K562 (cell line): ENCODE data around the gene CDCA5. TPM values are rescaled to one million over a fixed set of nuclear protein-coding genes. Genes with fewer than 3 reads are reported as not detected.

Experiments
- CEBPB ChIP-seq: fragments of 450-650 bp; IDR thresholded peaks from 2 replicates; pipeline ENCODE4 v1.6.1; 2016; ENCODE audit warnings: missing genetic modification characterization, missing compliant biosample characterization
- DEAF1 ChIP-seq: fragments of 450-650 bp; formaldehyde crosslinking; IDR thresholded peaks from 2 replicates; pipeline ENCODE4 v1.4.0; 2020; ENCODE audit warnings: mild to moderate bottlenecking, moderate library complexity
- E2F1 ChIP-seq: sonication (generic); formaldehyde crosslinking; IDR thresholded peaks from 2 replicates; pipeline ENCODE4 v1.8.1; 2023; ENCODE audit warnings: mild to moderate bottlenecking, missing genetic modification reagents, moderate library complexity
- JUND ChIP-seq, 2 experiments: IDR thresholded peaks; 2 replicates in 1 of 2; 3 replicates in 1 of 2; pipeline ENCODE4 v1.6.1; 2011; ENCODE audit warnings: borderline replicate concordance in 2 of 2, low read depth in 2 of 2, low read length in 2 of 2, improper control_type of control experiment in 1 of 2, missing biosample characterization in 1 of 2, missing genetic modification characterization in 1 of 2, missing genetic modification reagents in 1 of 2
- KLF16 ChIP-seq: IDR thresholded peaks from 2 replicates; pipeline ENCODE4 v1.6.1; 2016; ENCODE audit warnings: antibody characterized with exemption
- NR0B1 ChIP-seq: fragments of 450-650 bp; IDR thresholded peaks from one replicate; pipeline ENCODE4 v1.6.1; 2018; ENCODE audit warnings: mild to moderate bottlenecking, moderate library complexity; ENCODE audit not compliant: partially characterized antibody
- POLR2H ChIP-seq: IDR thresholded peaks from 2 replicates; pipeline ENCODE4 v1.6.1; 2016; ENCODE audit warnings: missing genetic modification characterization, low read depth, mild to moderate bottlenecking, control low read depth, missing compliant biosample characterization, moderate library complexity
- RB1 ChIP-seq: fragments of 450-650 bp; IDR thresholded peaks from 2 replicates; pipeline ENCODE4 v1.6.1; 2017; ENCODE audit warnings: low read depth, mild to moderate bottlenecking
- REST ChIP-seq, 2 experiments: fragments of 450-650 bp; formaldehyde crosslinking in 1 of 2; IDR thresholded peaks; 2 replicates each; pipeline versions ENCODE4 v1.4.0 to v1.6.1; 2014 to 2020; ENCODE audit warnings: mild to moderate bottlenecking in 2 of 2, borderline replicate concordance in 1 of 2, low read depth in 1 of 2
- TFAP4 ChIP-seq: sonication (generic); formaldehyde crosslinking; IDR thresholded peaks from 2 replicates; pipeline ENCODE4 v1.8.0; 2022; ENCODE audit warnings: missing genetic modification reagents, mild to moderate bottlenecking, moderate library complexity, borderline replicate concordance
- polyA plus RNA-seq, 8 experiments: library from polyadenylated mRNA; depleted of rRNA in 4 of 8; stranded (reverse) in 5 of 8; unstranded in 3 of 8; fragments of >200 nt; fragmentation: Nextera tagmentation in 2 of 8; fragmentation: Illumina TruSeq in 1 of 8; extraction: Ambion mirVana in 2 of 8; extraction: Trizol in 1 of 8; gene quantifications; 2 replicates each; pipeline versions ENCODE4 v1.2.1 to v1.2.3, GENCODE V29; 2011 to 2014; ENCODE audit warnings: inconsistent platforms in 1 of 8, missing spikeins in 1 of 8
- total RNA-seq, 7 experiments: library from RNA; depleted of rRNA in 6 of 7; stranded (reverse); fragments of >200 nt in 6 of 7; fragmentation: Illumina TruSeq in 2 of 7; extraction: Trizol in 2 of 7; gene quantifications; 2 replicates each; pipeline versions ENCODE4 v1.2.1 to v1.2.3, GENCODE V29; 2011 to 2021; ENCODE audit warnings: low replicate concordance in 1 of 7

The CDCA5 gene
- total and polyA plus RNA-seq, 9 of the 15 experiments (the other 6 are each of a cell fraction or from before 2014, with no cell fraction given): 18.9 to 94.3 (median 64.6) TPM

- TF ChIP-seq DEAF1 (CRISPR knock-in tag) (peak; percentile 53; the same call in 1 of the 2 replicates), TFAP4 (CRISPR knock-in tag) (peak; percentile 43; the same call in 1 of the 2 replicates), E2F1 (CRISPR knock-in tag) (peak; percentile 48; the same call in 1 of the 2 replicates), JUND (IDR thresholded peaks at IDR 0.05; ENCODE audit: borderline replicate concordance, low read depth, low read length) (peak; percentile 38; the same call in 1 of the 2 replicates), JUND (tag; IDR thresholded peaks at IDR 0.05; ENCODE audit: borderline replicate concordance, low read depth, low read length) (no peak), REST (IDR thresholded peaks at IDR 0.05; ENCODE audit: borderline replicate concordance) (peak; percentile 62; the same call in 1 of the 2 replicates), REST (CRISPR knock-in tag; IDR thresholded peaks at IDR 0.05; ENCODE audit: low read depth) (no peak), RB1 (no peak; the same call in none of the 2 replicates), POLR2H (tag) (no peak), CEBPB (tag) (peak; percentile 86), NR0B1 (no peak), KLF16 (peak; percentile 67)
Observed at GRCh38 chr11:65110354-65110861, 26.6 kb upstream of the CDCA5 start (continued).
